ENCODE results near the gene MAD1L1.

Gene MAD1L1

DNA sequence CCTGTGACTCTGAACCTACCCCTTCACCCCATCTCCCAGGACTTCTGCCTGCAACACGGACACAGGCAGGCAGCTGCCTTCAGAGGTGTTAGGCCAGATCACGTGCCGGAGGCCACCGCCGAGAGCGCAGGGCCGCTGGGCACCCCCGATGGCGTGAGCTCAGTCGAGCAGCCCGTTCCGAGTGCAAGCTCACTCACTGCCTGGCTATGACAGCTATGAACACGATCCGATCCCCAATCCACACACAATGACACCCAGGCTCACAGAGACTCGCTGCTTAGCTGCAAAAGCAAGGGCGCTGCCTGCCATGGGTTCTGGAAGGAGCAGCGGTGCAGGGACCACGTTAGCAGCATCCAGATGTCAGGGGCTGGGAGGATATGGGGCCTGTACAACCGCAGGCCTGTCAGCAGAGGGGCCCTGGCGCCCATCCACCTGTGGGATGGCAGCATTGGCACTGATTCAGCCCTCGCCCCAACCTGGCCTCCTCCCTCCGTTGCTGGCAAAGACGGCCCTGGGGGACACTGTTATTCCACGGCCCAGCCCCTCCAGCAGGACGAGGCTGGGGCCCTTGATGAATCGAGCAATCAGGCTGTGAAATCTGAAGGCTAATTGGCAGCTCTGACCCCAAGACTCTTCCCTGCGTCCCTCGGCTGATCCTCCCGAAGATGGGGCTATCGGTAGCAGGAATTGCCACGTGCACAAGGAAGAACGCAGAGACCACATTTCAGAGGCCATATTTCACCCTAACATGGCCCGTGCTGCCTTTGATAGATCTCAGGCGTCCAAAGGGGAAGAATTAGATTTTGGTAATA is 332.6 kb downstream of the MAD1L1 start:
- Histone ChIP-seq H3K9me3 (ENCODE audit: control extremely low read depth in 1 of 5, control insufficient read depth in 4 of 5, insufficient read depth in 2 of 5, low read depth in 1 of 5, low read length in 4 of 5) (no peaks in the 10 kb centered on the region), H3K27me3 (replicated peaks in 2 of 5; ENCODE audit: control insufficient read depth in 4 of 5, insufficient read depth in 5 of 5, low read length in 4 of 5) (no peaks in the 10 kb centered on the region), H3K36me3 (ENCODE audit: control insufficient read depth in 4 of 4, insufficient read depth in 4 of 4, low read length in 3 of 4) (peaks cover 0 to 27% (median 3%) of the 10 kb centered on the region in 4 experiments), H3K27ac (ENCODE audit: insufficient read depth in 1 of 2, low read depth in 1 of 2, low read length in 2 of 2, poor library complexity in 1 of 2, severe bottlenecking in 2 of 2) (no peak overlapping the region), H3K4me1 (ENCODE audit: control extremely low read depth in 1 of 4, control insufficient read depth in 4 of 4, insufficient read depth in 4 of 4, low read length in 3 of 4) (peaks cover 0 to 5% (median 2%) of the 10 kb centered on the region in 4 experiments), H3K4me3 (ENCODE audit: control insufficient read depth in 1 of 7, extremely low read depth in 1 of 7, insufficient read depth in 4 of 7, low read depth in 2 of 7, low read length in 6 of 7) (no peak overlapping the region)
- 91% methylated on average over 29 of the region's 34 CpGs for WGBS (ENCODE audit: insufficient coverage)
- ChIA-PET CTCF (no interaction called here), POLR2A (no interaction called here)
- DNase-seq = no peak

DNA sequence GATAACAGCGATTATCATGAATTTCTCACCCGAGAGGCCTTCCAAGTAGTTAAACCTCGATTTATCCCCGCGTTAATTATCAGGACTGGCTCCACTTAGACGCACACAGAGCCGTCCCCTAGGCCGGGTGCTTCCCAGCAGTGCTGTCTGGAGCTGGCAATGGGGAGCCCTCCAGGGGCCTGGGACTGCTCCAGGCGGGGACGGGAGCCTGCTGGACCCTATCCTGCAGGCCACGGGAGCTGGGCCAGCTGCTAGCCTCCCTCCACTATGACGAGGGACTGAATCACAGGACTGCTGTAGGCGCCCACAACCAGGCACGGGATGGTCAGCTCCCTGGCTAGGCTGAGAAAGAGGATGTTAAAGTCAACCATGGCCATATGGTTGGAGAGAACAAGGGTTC is 333.5 kb downstream of the MAD1L1 start:
- peaks cover 0 to 37% (median 3%) of the 10 kb centered on the region in 4 experiments for H3K36me3 ChIP-seq (ENCODE audit: control insufficient read depth in 4 of 4, insufficient read depth in 4 of 4, low read length in 3 of 4)
- H3K9me3 ChIP-seq (ENCODE audit: control extremely low read depth in 1 of 5, control insufficient read depth in 4 of 5, insufficient read depth in 2 of 5, low read depth in 1 of 5, low read length in 4 of 5) = no peaks in the 10 kb centered on the region
- ChIA-PET POLR2A (no interaction called here), CTCF (no interaction called here)
- no peaks in the 10 kb centered on the region for H3K27me3 ChIP-seq (replicated peaks in 2 of 5; ENCODE audit: control insufficient read depth in 4 of 5, insufficient read depth in 5 of 5, low read length in 4 of 5)
- DNase-seq = no peak
- 96% methylated on average over 14 of the region's 14 CpGs for WGBS (ENCODE audit: insufficient coverage)
- H3K4me1 ChIP-seq (ENCODE audit: control extremely low read depth in 1 of 4, control insufficient read depth in 4 of 4, insufficient read depth in 4 of 4, low read length in 3 of 4) = peaks cover 0 to 5% (median 2%) of the 10 kb centered on the region in 4 experiments
- no peak overlapping the region for H3K4me3 ChIP-seq (ENCODE audit: control insufficient read depth in 1 of 7, extremely low read depth in 1 of 7, insufficient read depth in 4 of 7, low read depth in 2 of 7, low read length in 6 of 7)
- H3K27ac ChIP-seq (ENCODE audit: insufficient read depth in 1 of 2, low read depth in 1 of 2, low read length in 2 of 2, poor library complexity in 1 of 2, severe bottlenecking in 2 of 2) = no peak overlapping the region

DNA sequence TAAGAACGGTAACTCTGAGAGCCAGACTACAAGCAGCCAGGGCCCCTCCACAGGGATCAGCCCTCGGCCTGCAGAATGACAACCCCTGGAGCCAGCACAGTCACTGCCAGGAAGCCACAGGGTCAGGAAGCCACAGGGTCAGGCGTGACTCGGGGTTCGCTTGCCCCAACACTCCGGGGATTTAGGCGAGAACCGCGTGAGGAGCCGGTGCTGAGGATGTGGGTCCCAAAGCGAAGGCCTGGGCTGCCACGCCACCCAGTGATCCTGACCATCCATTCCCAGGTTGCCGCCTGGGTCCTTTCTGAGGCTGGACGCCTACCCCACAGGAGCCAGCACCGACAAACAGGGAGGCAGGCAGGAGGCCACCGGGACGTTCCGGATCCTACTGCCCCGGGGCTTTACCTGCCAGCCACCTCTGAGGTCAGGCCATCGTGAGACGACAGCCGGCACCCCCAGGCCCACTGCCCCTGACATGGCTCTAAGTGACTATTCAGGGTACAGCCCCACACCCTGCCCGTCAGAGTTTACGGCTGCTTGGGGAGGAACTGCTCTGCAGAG is 334.0 kb downstream of the MAD1L1 start:
- no peaks in the 10 kb centered on the region for H3K27me3 ChIP-seq (replicated peaks in 2 of 5; ENCODE audit: control insufficient read depth in 4 of 5, insufficient read depth in 5 of 5, low read length in 4 of 5)
- H3K4me3 ChIP-seq (ENCODE audit: control insufficient read depth in 1 of 7, extremely low read depth in 1 of 7, insufficient read depth in 4 of 7, low read depth in 2 of 7, low read length in 6 of 7) = no peak overlapping the region
- ChIA-PET POLR2A (no interaction called here), CTCF (no interaction called here)
- DNase-seq = no peak
- H3K36me3 ChIP-seq (ENCODE audit: control insufficient read depth in 4 of 4, insufficient read depth in 4 of 4, low read length in 3 of 4) = peaks cover 0 to 42% (median 3%) of the 10 kb centered on the region in 4 experiments
- 76% methylated on average over 24 of the region's 24 CpGs for WGBS (ENCODE audit: insufficient coverage)
- no peaks in the 10 kb centered on the region for H3K9me3 ChIP-seq (ENCODE audit: control extremely low read depth in 1 of 5, control insufficient read depth in 4 of 5, insufficient read depth in 2 of 5, low read depth in 1 of 5, low read length in 4 of 5)
- peaks cover 0 to 5% (median 2%) of the 10 kb centered on the region in 4 experiments for H3K4me1 ChIP-seq (ENCODE audit: control extremely low read depth in 1 of 4, control insufficient read depth in 4 of 4, insufficient read depth in 4 of 4, low read length in 3 of 4)
- no peak overlapping the region for H3K27ac ChIP-seq (ENCODE audit: insufficient read depth in 1 of 2, low read depth in 1 of 2, low read length in 2 of 2, poor library complexity in 1 of 2, severe bottlenecking in 2 of 2)

DNA sequence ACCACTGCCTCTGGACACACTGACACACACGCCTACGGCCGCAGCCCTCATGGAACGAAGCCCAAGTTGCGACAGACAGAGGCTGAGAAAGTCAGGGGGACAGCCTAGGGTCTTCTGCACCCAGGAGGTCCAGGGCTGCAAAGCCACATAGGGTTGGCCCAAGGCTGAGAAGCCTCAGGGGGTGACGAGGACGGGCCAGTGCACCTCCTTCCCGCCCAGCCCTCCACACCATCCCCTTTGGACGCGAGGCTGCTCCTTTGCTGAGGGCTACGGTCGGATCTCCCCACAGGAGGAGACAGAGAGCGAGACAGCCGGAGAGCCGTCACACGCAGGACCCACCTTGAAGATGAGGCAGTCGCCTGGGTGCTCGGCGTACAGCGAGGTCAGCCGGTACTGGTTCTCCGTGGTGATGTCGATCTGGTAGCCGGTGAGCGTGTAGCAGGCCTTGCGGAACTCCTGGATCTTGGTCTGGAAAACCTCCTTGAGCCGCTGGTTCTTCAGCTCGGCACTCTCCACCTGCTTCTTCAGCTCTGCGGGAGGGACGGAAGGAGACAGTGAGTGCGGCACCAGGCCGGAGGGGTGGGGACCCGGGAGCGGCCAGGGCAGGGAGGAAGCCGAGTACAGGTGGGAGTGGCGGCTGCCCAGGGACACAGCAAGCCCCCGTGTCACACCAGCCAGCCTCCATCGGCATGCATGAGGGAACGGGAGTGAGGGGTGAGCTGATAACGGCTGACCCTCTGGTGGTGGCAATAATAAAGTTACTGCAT is 334.7 kb downstream of the MAD1L1 start:
- H3K9me3 ChIP-seq (ENCODE audit: control extremely low read depth in 1 of 5, control insufficient read depth in 4 of 5, insufficient read depth in 2 of 5, low read depth in 1 of 5, low read length in 4 of 5) = no peaks in the 10 kb centered on the region
- H3K27me3 ChIP-seq (replicated peaks in 2 of 5; ENCODE audit: control insufficient read depth in 4 of 5, insufficient read depth in 5 of 5, low read length in 4 of 5) = no peaks in the 10 kb centered on the region
- no peak for DNase-seq
- ChIA-PET POLR2A (no interaction called here), CTCF (no interaction called here)
- 98% methylated on average over 39 of the region's 40 CpGs for WGBS (ENCODE audit: insufficient coverage)
- H3K4me3 ChIP-seq (ENCODE audit: control insufficient read depth in 1 of 7, extremely low read depth in 1 of 7, insufficient read depth in 4 of 7, low read depth in 2 of 7, low read length in 6 of 7) = no peak overlapping the region
- peaks cover 0 to 5% (median 2%) of the 10 kb centered on the region in 4 experiments for H3K4me1 ChIP-seq (ENCODE audit: control extremely low read depth in 1 of 4, control insufficient read depth in 4 of 4, insufficient read depth in 4 of 4, low read length in 3 of 4)
- H3K27ac ChIP-seq (ENCODE audit: insufficient read depth in 1 of 2, low read depth in 1 of 2, low read length in 2 of 2, poor library complexity in 1 of 2, severe bottlenecking in 2 of 2) = no peak overlapping the region
- H3K36me3 ChIP-seq (ENCODE audit: control insufficient read depth in 4 of 4, insufficient read depth in 4 of 4, low read length in 3 of 4) = peaks cover 0 to 45% (median 3%) of the 10 kb centered on the region in 4 experiments

DNA sequence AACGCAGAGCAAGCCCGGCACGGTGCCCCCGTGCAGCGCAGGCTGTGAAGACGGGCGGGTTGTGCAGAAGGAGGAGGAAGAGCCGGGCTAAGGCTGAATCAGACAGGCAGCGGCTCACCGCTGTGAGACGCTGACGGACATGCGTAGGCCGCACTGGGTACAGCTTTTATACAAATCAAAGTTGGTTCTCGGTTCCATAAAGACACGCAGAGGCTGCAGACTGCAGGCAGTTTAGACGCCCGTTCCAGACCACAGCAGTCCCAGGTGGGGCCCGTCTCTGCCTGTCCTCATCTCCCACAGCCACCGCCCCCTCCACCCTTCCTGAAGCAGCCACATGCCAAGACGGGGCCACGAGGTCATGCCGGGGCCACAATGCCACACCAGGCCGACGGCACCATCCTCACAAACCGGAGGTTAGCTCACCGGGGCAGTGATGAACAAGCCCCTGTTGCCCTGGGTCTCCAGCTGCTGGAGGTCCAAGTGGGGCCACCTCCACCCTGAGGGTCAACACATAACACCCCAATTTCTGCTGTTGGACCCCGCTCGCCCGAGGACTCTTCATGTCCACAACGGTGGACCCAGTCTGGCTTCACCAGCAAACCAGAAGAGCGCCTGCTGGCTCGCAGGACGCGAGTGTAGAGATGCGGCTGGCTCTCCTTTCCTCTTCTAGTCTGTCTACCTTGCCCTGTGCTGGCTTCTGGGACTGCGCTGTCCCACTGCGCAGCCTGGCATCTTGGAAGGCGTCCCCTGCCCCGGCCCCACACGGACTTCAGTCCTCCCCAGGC is 335.5 kb downstream of the MAD1L1 start:
- Histone ChIP-seq H3K36me3 (ENCODE audit: control insufficient read depth in 4 of 4, insufficient read depth in 4 of 4, low read length in 3 of 4) (peaks cover 0 to 45% (median 5%) of the 10 kb centered on the region in 4 experiments), H3K27ac (ENCODE audit: insufficient read depth in 1 of 2, low read depth in 1 of 2, low read length in 2 of 2, poor library complexity in 1 of 2, severe bottlenecking in 2 of 2) (no peak overlapping the region), H3K4me3 (ENCODE audit: control insufficient read depth in 1 of 7, extremely low read depth in 1 of 7, insufficient read depth in 4 of 7, low read depth in 2 of 7, low read length in 6 of 7) (no peak overlapping the region), H3K9me3 (ENCODE audit: control extremely low read depth in 1 of 5, control insufficient read depth in 4 of 5, insufficient read depth in 2 of 5, low read depth in 1 of 5, low read length in 4 of 5) (no peaks in the 10 kb centered on the region), H3K4me1 (ENCODE audit: control extremely low read depth in 1 of 4, control insufficient read depth in 4 of 4, insufficient read depth in 4 of 4, low read length in 3 of 4) (peaks cover 0 to 5% (median 2%) of the 10 kb centered on the region in 4 experiments), H3K27me3 (replicated peaks in 2 of 5; ENCODE audit: control insufficient read depth in 4 of 5, insufficient read depth in 5 of 5, low read length in 4 of 5) (no peaks in the 10 kb centered on the region)
- CTCF ChIA-PET = no interaction called here
- WGBS (ENCODE audit: insufficient coverage) = 98% methylated on average over 38 of the region's 41 CpGs
- no peak for DNase-seq
- POLR2A ChIA-PET = no interaction called here

GRCh38 chr7:1895664-1896515 is 336.9 kb downstream of the MAD1L1 start:
- peaks cover 0 to 45% (median 5%) of the 10 kb centered on the region in 4 experiments for H3K36me3 ChIP-seq (ENCODE audit: control insufficient read depth in 4 of 4, insufficient read depth in 4 of 4, low read length in 3 of 4)
- H3K9me3 ChIP-seq (ENCODE audit: control extremely low read depth in 1 of 5, control insufficient read depth in 4 of 5, insufficient read depth in 2 of 5, low read depth in 1 of 5, low read length in 4 of 5) = no peaks in the 10 kb centered on the region
- POLR2A ChIA-PET = no interaction called here
- peaks cover 0 to 5% (median 2%) of the 10 kb centered on the region in 4 experiments for H3K4me1 ChIP-seq (ENCODE audit: control extremely low read depth in 1 of 4, control insufficient read depth in 4 of 4, insufficient read depth in 4 of 4, low read length in 3 of 4)
- WGBS (ENCODE audit: insufficient coverage) = 95% methylated on average over 27 of the region's 30 CpGs
- DNase-seq = no peak
- no peak overlapping the region for H3K4me3 ChIP-seq (ENCODE audit: control insufficient read depth in 1 of 7, extremely low read depth in 1 of 7, insufficient read depth in 4 of 7, low read depth in 2 of 7, low read length in 6 of 7)
- no peaks in the 10 kb centered on the region for H3K27me3 ChIP-seq (replicated peaks in 2 of 5; ENCODE audit: control insufficient read depth in 4 of 5, insufficient read depth in 5 of 5, low read length in 4 of 5)
- no peak overlapping the region for H3K27ac ChIP-seq (ENCODE audit: insufficient read depth in 1 of 2, low read depth in 1 of 2, low read length in 2 of 2, poor library complexity in 1 of 2, severe bottlenecking in 2 of 2)
- CTCF ChIA-PET = no interaction called here

All from common myeloid progenitor, CD34-positive (primary cell).